DMS114 treated with DMSO at 0.1 percent for 48 hours (cell line): ENCODE data around the gene MS4A10.
"Not testable (repeated sequence)": the region's sequence is repeated elsewhere in the genome, so short reads cannot be mapped to it uniquely, and the experiment has no call there.

ENCODE experiments used
- DNase-seq: peaks from one replicate; lab custom pipeline; 2025; ENCODE audit not compliant: unreplicated experiment; lab: John Stamatoyannopoulos, UW

MS4A10 gene

DNA sequence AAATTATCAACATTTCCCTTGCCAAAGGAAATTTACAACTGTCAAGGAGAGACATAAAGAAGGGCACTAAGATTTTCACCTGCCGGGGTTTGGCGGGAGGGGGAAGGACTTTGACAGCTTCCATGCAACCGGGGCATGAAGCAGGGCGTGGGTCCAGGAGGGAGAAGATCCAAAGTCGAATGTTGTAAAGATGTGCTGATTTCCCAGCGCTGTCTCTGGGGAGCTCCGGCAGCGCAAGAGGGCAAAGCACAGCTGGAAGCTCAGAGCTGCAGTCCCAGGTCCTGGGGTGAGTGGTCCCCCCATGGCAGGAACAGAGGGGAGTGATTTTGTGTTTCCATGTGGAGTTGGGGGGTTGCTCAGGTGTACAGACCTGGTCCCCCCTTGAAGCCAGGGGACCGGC is at the start of gene MS4A10:
MS4A10 (plus strand) TSS at position 198 of the 400 bp plus-strand sequence. CDS start 5,003 bp downstream, outside the sequence.
- no peak for DNase-seq

DNA sequence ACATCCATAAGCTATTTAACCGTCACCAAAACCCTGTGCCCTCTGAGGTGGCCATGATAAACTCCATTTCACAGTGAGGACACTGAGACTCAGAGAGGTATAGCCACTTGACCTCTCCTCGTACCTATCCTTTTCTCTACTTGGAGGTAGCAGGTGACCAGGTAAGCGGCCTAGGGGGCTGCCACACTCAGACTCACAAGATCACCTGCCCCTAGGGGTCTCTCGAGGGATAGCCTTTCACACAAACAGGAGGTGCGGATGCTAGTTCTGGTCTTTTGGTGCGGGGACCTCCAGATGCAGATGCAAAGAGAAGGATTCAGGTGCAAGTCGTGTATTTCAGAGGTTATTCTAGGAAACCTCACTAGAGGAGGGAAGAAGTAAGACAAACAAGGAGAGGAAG is 46.0 kb upstream of the MS4A10 start:
- no peak for DNase-seq

DNA sequence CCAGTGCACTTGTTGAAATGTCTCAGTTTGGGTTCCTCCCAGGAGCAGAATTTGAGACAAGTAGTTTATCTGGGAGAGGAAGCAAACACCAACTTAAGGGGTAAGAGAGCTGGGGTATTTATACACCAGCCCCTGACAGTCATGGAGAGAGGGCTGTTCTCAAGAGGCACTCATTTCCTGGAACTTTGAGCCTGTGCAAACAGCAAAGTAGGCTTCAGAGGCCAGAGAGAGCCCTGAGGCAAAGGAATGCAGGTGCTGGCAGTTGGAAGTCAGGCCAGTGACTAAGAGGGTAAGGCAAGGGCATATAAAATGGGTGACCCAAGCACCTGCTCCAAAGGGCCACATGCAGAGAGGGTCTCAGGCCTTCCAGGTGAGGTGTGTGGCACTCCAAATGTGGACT is 44.6 kb upstream of the MS4A10 start:
- no peak for DNase-seq

DNA sequence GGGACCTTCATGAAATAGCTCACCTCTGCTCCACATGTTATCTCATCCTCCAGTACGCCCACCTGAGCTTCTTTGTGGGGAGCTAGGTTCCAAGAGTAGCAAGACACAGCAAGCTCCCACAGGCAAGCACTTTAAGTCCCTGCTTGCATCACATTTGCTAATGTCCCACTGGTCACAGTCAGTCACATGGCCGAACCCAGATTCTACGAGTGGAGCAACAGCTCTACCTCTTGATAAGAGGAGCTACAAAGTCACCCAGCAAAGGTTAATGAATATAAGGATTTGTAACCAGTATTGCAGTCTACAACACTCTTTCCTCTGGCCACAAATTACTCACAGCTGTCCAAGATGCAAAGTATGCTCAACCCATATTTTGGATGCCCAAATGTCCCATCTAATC is 43.7 kb upstream of the MS4A10 start:
- no peak for DNase-seq

DNA sequence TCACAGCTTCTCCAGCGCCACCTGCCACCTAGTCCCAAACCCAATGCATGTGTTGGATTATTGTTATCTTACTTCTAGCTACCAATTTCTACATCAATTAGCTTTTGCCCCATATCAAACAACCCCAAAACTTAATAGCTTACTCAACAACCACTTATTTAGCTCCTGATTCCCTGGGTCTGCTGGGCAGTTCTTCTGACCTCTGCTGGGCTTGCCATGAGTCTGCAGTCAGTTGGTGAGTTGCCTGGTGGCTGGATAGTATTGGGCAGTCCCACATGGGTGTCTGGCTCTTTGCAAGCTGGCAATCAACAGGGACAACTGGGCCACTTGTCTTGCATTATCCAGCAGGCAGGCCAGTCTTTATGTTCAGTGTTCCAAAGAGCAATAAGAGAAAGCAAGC is 42.1 kb upstream of the MS4A10 start:
- DNase-seq, result no peak

DNA sequence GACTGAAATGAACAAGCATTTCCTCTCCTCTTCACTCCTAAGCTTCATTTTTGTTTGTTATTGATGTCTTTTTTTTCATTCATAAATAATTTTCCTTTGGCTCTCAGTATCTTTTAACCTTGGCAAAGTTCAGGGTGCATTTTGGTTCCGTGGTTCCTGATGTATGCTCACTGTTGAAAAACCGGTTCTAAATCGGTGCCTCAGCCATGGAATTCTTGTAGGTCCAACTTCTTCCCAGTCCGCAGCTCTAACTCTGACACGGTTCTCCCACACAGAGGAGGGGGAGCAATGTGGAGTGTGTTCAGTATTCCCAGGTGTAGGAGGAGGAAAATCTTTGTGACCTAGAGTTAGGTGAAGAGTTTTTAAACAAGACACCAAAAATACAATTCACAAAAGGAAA is 41.0 kb upstream of the MS4A10 start:
- no peak for DNase-seq

DNA sequence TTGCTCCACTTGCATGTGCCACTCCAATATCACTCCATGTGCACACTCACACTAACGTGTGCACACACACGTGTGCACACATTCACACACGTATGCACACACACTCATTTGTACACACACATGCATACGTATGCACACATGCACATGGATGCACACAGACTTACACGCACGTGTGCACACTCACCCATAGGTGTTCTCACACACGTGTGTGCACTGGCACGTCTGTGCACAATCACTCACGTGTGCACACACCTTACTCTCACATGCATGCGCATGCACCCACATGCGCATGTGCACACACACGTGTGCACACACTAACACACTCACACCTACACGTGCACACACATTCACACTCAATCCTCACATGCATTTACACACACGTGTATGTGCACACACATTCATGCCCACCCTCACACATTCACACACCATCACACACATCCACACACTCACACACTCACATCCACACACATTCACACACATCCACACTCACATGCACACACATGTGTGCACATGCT is 37.7 kb upstream of the MS4A10 start:
- no peak for DNase-seq

DNA sequence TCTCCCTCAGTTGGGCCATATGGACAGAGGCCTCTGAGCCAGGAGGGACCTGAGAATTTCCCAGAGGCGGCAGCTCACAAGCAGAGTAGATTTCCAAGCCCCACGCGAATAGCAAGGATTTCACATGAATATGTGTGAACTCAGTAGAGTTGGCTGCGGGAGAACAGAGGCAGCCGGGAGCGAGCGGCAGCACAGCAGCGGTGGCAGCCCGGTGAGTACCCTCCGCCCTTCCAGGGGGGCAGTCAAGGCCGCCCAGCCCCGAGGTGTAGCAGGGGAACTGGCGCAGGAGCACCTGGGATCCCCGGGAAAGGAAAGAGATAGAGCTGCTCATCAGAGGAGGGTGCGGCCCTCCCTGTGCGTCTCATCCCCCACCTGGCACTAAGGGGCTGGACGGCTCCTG is 36.9 kb upstream of the MS4A10 start:
- DNase-seq, result no peak

DNA sequence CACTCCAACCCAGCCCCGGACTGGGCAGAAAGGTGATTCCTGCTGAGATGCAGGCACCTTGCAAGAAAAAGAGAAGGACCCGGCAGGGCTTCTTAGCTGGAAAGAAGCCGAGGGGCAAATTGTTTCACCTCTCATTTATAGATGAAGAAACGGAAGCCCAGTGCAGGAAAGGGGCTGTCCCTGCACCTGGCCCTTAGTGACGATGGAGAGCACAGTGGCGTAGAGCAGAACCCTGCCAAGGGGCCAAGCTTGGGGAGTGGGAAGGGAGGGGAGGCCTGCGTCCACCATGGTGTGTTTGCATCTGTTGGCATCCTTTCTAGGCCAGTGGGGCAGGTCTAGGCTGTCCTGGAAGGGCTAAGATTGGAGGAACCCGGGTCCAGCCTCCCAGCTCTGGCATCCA is 36.3 kb upstream of the MS4A10 start:
- DNase-seq, result no peak

DNA sequence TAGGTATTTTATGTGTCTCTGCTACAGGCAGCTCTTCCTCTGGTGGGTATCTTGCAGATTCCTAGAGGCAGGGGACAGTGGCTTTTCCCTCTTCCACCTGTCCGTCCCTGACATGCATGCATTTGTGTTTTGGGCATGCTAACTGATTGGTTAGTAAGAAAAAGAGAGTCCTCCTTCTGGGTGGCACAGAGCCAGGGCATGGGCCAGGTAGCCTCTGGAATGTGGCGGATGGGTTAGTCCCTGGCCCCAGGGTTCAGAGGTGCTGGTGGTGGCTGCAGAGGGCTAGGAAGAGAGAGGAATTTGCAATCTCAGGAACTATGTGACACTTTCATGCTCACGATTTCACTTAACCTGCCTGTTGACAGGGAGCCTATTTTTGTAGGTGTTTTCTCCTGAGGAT is 34.2 kb upstream of the MS4A10 start:
- DNase-seq, result no peak

DNA sequence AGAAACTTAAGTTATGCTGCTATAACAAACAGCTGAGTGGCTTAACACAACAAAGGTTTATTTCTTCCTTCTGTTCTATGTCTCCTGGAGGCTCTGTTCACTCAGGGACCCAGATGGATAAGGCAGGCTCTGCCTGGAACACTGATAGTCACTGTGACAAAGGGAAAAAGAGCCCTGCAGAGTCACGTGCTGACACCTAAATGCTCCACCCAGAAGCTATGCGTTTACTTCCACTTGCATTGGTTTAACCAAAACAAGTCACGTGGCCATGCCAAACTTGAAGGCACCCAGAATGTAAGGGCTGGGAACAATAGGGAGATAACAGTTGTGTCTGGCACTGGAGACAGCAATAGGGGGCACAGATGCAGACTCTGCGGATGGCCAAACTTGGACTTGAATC is 31.8 kb upstream of the MS4A10 start:
- DNase-seq, result no peak

DNA sequence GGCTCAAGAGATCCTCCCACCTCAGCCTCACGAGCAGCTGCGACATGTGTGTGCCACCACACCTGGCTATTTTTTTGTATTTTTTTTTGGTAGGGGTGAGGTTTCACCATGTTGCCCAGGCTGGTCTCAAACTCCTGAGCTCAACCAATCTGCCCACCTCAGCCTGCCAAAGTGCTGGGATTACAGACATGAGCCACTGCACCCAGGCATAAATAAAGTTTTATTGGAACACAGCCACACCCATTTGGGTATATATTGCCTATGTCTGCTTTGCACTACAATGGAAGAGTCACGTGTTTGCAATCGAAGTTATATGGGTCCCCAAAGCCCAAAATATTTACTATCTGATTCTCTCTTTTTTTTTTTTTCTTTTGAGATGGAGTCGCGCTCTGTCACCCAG is 30.2 kb upstream of the MS4A10 start:
- DNase-seq, result no peak

DNA sequence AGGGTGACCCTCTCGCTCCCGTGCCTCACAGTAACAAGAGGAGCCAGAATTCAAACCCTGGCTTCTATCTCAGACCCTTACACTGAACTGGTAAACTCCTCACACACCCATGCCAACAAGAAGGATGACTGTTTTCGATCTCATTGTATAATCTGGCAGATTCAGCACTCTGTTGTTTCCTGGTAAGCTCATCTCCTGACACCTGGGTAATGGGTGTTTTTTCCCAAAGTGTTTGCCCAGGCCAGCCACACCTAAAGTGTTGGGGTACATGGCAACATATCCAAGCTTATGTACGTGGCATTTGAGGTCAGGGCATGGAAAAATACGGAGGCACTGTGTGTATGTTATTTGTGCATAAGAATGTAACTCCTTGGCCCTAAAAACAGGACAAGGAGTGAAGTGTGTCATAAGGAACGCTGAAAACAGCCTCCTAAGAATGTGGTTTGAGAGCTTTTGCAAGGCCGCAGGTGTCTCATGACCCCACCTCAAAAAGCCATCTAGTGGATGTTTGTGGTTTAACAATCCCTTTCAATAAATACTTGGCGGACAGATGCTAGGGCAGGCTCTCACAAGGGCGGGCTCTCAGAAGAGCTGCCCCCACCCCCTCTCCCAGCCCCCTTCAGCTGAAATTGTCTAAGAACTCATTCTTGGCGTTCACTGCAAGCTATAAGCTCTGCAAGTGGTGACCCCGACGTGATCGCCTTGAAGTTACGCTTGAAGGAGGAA is 28.7 kb upstream of the MS4A10 start, which contains the start of gene MS4A15:
MS4A15 (plus strand) TSS at position 561 of the 726 bp plus-strand sequence. CDS start 6,867 bp downstream, outside the sequence.
- DNase-seq, result peak; percentile 18

DNA sequence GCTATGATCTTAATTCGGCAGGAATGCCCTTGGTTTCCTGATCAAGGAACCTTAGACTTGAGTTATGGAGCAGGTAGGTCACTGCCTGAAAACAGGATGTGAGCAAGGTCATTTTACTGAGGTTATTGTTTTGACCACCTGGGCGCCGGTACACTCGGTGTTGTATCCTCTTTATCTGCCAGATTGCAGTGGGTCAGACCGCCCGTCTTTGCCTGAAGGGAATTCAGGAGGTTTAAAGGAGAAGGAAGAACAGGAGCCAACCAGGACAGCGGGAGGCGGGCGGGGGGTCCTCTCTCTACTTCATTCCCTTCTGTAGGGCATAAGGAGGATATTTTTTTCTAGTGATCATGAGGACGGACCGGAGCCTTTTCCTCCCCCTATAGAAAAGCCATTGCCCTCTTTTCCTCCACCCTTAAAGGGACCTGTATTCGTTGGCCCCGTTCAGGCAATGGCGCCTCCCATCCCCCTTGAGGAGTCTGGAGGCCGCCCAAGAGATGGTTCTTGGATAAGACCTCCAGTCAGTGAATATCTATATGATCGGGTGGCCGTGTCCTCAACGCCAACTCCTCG is 27.8 kb upstream of the MS4A10 start:
- no peak for DNase-seq

DNA sequence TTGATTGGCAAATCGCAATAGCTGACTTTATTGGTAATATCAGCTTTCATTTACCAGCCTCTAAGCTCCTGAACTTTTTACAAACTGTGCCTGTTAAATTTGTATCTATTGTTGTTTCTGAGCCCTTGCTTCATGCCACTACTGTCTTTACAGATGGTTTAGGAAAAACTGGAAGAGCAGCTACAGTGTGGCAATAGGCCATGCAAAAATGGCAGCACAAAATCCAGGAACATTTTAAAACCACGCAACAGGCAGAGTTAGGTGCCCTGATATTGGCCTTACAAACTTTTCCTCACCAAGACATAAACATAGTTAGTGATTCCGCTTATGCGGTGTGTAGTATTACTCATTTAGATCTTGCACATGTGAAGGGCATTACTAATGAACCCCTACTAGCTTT is 26.5 kb upstream of the MS4A10 start:
- not testable (repeated sequence) for DNase-seq

DNA sequence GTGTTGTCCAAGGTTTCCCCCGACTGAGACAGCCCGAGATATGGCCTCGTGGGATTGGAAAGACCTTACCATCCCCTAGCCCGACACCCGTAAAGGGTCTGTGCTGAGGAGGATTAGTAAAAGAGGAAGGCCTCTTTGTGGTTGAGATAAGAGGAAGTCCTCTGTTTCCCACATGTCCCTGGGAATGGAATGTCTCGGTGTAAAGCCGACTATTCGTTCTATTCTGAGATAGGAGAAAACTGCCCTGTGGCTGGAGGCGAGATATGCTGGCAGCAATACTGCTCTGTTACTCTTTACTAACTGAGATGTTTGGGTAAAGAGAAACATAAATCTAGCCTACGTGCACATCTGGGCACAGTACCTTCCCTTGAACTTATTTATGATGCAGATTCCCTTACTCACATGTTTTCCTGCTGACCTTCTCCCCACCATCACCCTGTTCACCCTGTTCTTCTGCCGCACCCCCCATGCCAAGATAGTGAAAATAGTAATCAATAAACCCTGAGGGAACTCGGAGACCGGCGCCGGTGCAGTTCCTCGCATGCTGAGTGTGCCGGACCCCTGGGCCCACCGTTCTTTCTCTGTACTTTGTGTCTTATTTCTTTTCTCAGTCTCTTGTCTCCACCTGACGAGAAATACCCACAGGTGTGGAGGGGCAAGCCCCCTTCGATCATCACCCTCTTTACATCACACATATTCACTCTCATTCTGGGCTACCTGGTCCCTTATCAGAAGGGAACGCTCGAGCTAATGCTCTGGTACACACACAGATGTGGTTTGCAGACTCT is 25.5 kb upstream of the MS4A10 start:
- not testable (repeated sequence) for DNase-seq

DNA sequence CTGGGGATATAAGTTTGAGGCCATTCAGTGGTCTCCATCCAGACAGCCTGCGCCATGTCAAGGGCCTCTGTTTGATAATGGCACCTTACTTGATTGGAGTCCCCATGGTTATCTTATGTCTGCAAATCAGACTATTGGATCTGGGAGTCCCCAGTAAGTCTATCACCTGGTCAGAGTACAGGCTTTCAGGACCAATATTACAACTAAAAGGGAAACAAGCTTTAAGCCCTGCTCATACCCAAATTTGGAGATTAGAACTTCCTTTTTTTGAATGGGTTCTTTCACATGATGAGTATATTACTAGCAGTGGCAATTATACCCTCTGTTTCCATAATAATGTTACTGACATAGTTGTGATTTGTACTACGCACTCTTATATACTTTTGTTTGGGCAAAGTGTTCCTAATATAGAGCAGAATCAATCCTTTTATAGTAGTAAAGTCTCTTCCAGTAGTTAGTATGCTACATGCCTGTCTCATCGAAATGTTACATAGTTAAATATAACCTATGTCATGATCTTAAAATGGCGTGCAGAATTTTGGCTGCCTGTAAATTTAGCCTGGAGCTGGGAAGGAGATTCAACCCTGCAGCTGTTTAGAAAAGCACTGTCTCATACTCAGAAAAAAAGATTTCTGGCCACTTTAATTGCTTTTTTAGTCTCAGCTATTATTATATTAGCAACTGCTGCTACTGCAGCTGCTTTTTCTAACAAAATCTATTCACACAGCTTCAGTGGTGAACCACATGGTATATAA is 23.5 kb upstream of the MS4A10 start:
- DNase-seq, result no peak

DNA sequence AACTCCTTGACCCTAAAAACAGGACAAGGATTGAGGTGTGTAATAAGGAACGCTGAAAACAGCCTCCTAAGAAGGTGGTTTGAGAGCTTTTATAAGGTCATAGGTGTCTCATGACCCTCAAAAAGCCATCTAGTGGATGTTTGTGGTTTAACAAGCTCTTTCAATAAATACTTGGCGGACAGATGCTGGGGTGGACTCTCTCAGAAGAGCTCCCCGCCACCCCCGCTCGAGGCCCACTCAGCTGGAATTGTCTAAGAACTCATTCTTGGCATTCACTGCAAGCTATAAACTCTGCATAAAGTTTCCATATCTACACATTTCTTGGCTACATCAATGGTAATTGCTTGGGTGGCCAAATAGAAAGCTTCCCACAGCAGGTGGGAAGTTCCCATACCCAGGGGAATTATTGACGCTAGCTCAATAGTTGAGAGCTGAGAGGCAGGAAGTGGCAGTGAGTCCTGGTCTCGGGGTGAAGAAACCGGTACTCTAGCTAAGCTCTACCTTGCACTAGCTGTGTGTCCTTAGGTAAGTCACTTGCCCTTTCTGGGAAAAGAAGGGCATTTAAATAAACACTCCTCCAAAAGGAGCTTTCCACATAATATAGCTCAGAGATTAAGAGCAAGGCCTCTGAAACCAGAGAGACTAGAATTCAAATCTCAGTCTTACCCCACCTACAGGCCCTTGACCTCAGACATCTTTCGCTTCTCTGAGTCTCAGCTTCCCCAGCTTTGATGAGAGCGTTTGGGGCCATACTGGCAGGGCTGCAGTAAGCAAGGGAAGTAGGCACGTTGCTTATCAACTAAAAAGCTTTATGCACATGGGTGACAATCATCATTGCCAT is 22.1 kb upstream of the MS4A10 start:
- no peak for DNase-seq

DNA sequence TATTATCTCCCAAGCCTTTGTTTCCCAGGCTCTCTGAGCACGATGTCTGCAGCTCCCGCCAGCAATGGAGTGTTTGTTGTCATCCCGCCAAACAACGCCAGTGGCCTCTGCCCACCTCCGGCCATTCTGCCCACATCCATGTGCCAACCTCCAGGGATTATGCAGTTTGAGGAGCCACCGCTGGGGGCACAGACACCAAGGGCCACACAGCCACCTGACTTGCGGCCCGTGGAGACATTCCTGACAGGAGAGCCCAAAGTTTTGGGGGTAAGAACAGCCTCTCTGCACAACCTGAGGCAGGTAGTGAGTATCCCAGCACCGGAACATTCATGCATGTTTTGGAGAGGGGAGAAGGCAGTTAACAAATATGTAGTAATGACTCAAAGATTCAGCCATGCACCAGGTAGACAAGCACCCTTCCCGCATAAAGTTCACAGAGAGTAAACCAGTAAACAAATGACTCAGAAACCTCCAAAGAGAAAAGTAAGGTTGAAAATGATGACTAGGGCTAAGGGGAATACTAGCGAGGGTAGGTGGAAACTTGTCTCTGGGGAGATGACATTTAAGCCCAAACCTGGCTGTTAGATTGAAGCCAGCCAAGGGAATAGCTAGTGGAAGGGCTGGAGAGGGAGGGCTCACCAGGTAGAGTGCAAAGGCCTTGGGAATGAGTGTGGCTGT is 21.3 kb upstream of the MS4A10 start:
- DNase-seq, result no peak

DNA sequence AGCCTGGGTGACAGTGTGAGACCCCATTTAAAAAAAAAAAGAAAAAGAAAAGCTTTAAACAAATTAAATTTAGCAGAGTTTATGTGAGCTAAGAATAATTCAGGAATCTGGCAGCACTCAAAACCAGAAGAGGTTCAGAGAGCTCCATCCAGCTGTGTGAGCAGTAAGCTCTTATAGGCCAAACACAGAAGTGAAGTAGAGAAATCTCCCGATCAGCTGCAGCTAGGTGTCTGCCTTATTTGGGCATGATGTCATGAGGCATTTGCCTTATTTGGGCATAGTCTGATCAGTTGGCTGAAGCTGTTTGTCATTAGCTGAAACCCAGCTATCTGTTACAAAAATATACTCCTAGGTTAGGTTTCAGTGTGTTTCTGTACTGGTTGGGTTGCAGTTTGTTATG is 20.3 kb upstream of the MS4A10 start:
- no peak for DNase-seq
